SK-N-SH treated with all-trans-retinoic acid at 6 μM for 48 hours (cell line): ENCODE data around the gene CFAP299.

ENCODE experiments used
- ATAC-seq: fragments of 200-7000 bp; cut with Tn5 transposase; 3 replicates; pipeline ENCODE4 v1.9.1; 2020; ENCODE audit warnings: mild to moderate bottlenecking, moderate library complexity
- ARNTL ChIP-seq: fragments of 450-650 bp; formaldehyde crosslinking; IDR thresholded peaks from 2 replicates; pipeline ENCODE4 v1.5.0; 2020; ENCODE audit warnings: low read depth, mild to moderate bottlenecking, moderate library complexity, borderline replicate concordance
- BACH2 ChIP-seq: fragments of 250-450 bp; sonication (Bioruptor Pico); IDR thresholded peaks from 2 replicates; pipeline ENCODE4 v1.9.0; 2021; ENCODE audit warnings: mild to moderate bottlenecking, borderline replicate concordance
- CREB5 ChIP-seq: fragments of 250-450 bp; sonication (Bioruptor Pico); IDR thresholded peaks from 2 replicates; pipeline ENCODE4 v1.5.1; 2020; ENCODE audit warnings: low read depth, mild to moderate bottlenecking, moderate library complexity
- CSDC2 ChIP-seq: fragments of 250-450 bp; sonication (Bioruptor Pico); IDR thresholded peaks from 2 replicates; pipeline ENCODE4 v1.5.0; 2020; ENCODE audit warnings: mild to moderate bottlenecking, moderate library complexity
- CSRNP3 ChIP-seq: fragments of 250-450 bp; sonication (Bioruptor Pico); IDR thresholded peaks from 2 replicates; pipeline ENCODE4 v1.5.1; 2021; ENCODE audit warnings: mild to moderate bottlenecking, moderate library complexity
- ESRRG ChIP-seq: fragments of 250-450 bp; sonication (Bioruptor Pico); IDR thresholded peaks from 2 replicates; pipeline ENCODE4 v1.6.1; 2021; ENCODE audit warnings: mild to moderate bottlenecking
- GLIS3 ChIP-seq: fragments of 250-450 bp; sonication (Bioruptor Pico); IDR thresholded peaks from 2 replicates; pipeline ENCODE4 v1.5.0; 2020; ENCODE audit warnings: mild to moderate bottlenecking, moderate library complexity
- ISL1 ChIP-seq: fragments of 250-450 bp; sonication (Bioruptor Pico); IDR thresholded peaks from 2 replicates; pipeline ENCODE4 v2.1.2; 2022; ENCODE audit warnings: mild to moderate bottlenecking, moderate library complexity
- OSR1 ChIP-seq: fragments of 250-450 bp; sonication (Bioruptor Pico); IDR thresholded peaks from 2 replicates; pipeline ENCODE4 v1.8.0; 2022; ENCODE audit warnings: moderate library complexity, mild to moderate bottlenecking, inconsistent platforms
- PATZ1 ChIP-seq: fragments of 250-450 bp; sonication (Bioruptor Pico); IDR thresholded peaks from 2 replicates; pipeline ENCODE4 v1.8.0; 2020; ENCODE audit warnings: mild to moderate bottlenecking, moderate library complexity, borderline replicate concordance
- POU6F1 ChIP-seq: fragments of 250-450 bp; sonication (Bioruptor Pico); IDR thresholded peaks from 2 replicates; pipeline ENCODE4 v1.8.0; 2021; ENCODE audit warnings: low read depth, mild to moderate bottlenecking, moderate library complexity, borderline replicate concordance
- PPARA ChIP-seq: fragments of 250-450 bp; sonication (Bioruptor Pico); IDR thresholded peaks from 2 replicates; pipeline ENCODE4 v1.5.0; 2020; ENCODE audit warnings: mild to moderate bottlenecking, borderline replicate concordance
- RARB ChIP-seq: fragments of 250-450 bp; sonication (Bioruptor Pico); IDR thresholded peaks from 2 replicates; pipeline ENCODE4 v1.8.0; 2021; ENCODE audit warnings: mild to moderate bottlenecking, moderate library complexity
- SNAI2 ChIP-seq: fragments of 250-450 bp; sonication (Bioruptor Pico); IDR thresholded peaks from 2 replicates; pipeline ENCODE4 v1.5.0; 2020; ENCODE audit warnings: mild to moderate bottlenecking, moderate library complexity
- TCF4 ChIP-seq: fragments of 250-450 bp; sonication (Bioruptor Pico); IDR thresholded peaks from 2 replicates; pipeline ENCODE4 v1.8.0; 2021; ENCODE audit warnings: mild to moderate bottlenecking, moderate library complexity, borderline replicate concordance
- TOX ChIP-seq: fragments of 250-450 bp; sonication (Bioruptor Pico); IDR thresholded peaks from 2 replicates; pipeline ENCODE4 v1.8.0; 2021; ENCODE audit warnings: mild to moderate bottlenecking, moderate library complexity, borderline replicate concordance
- TSHZ2 ChIP-seq: fragments of 250-450 bp; sonication (Bioruptor Pico); IDR thresholded peaks from 2 replicates; pipeline ENCODE4 v1.5.0; 2020; ENCODE audit warnings: mild to moderate bottlenecking, moderate library complexity
- ZC3H10 ChIP-seq: fragments of 250-450 bp; sonication (Bioruptor Pico); IDR thresholded peaks from 2 replicates; pipeline ENCODE4 v1.5.1; 2021; ENCODE audit warnings: mild to moderate bottlenecking, moderate library complexity
- ZFP3 ChIP-seq: fragments of 250-450 bp; sonication (Bioruptor Pico); IDR thresholded peaks from 2 replicates; pipeline ENCODE4 v1.5.0; 2020; ENCODE audit warnings: mild to moderate bottlenecking, moderate library complexity
- ZFP30 ChIP-seq: fragments of 450-650 bp; formaldehyde crosslinking; IDR thresholded peaks from 2 replicates; pipeline ENCODE4 v1.5.0; 2022; ENCODE audit warnings: mild to moderate bottlenecking, moderate library complexity
- ZNF565 ChIP-seq: fragments of 450-650 bp; formaldehyde crosslinking; conservative IDR thresholded peaks from 2 replicates; pipeline ENCODE4 v1.5.0; 2020; ENCODE audit warnings: low read depth, mild to moderate bottlenecking, moderate library complexity
- ZNF70 ChIP-seq: fragments of 450-650 bp; formaldehyde crosslinking; IDR thresholded peaks from 2 replicates; pipeline ENCODE4 v1.5.0; 2020; ENCODE audit warnings: mild to moderate bottlenecking, moderate library complexity
- ZNF8 ChIP-seq: fragments of 450-650 bp; formaldehyde crosslinking; IDR thresholded peaks from 2 replicates; pipeline ENCODE4 v1.5.0; 2020; ENCODE audit warnings: mild to moderate bottlenecking, moderate library complexity

The CFAP299 gene

GRCh38 chr4:80452768-80453167, 117.2 kb downstream of the CFAP299 start:
- no peak for TF ChIP-seq PATZ1
- TF ChIP-seq GLIS3 (CRISPR knock-in tag): no peak
- TF ChIP-seq CSDC2: no peak
- no peak for TF ChIP-seq PPARA (CRISPR knock-in tag)
- no peak for TF ChIP-seq RARB (CRISPR knock-in tag)
- no peak for TF ChIP-seq BACH2 (CRISPR knock-in tag)
- no peak for TF ChIP-seq ARNTL
- no peak for TF ChIP-seq ZNF8 (CRISPR knock-in tag)
- no peak for TF ChIP-seq ZC3H10
- TF ChIP-seq TOX: no peak
- TF ChIP-seq OSR1 (CRISPR knock-in tag): no peak
- no peak for TF ChIP-seq ZFP30 (CRISPR knock-in tag)
- no peak for TF ChIP-seq ZFP3 (CRISPR knock-in tag)
- TF ChIP-seq ZNF565: no peak
- no peak for TF ChIP-seq SNAI2
- TF ChIP-seq ZNF70 (CRISPR knock-in tag): no peak
- TF ChIP-seq TSHZ2 (CRISPR knock-in tag): no peak
- TF ChIP-seq POU6F1: no peak
- peak; percentile 28; the same call in 1 of the 3 replicates for ATAC-seq

GRCh38 chr4:80454040-80454439, 118.5 kb downstream of the CFAP299 start:
- peak; percentile 71 for ATAC-seq
- TF ChIP-seq ISL1 (CRISPR knock-in tag): no peak
- no peak for TF ChIP-seq ZNF8 (CRISPR knock-in tag)
- TF ChIP-seq ZC3H10: no peak
- TF ChIP-seq CSDC2: no peak
- no peak for TF ChIP-seq SNAI2
- TF ChIP-seq GLIS3 (CRISPR knock-in tag): no peak
- TF ChIP-seq POU6F1: no peak
- no peak for TF ChIP-seq ESRRG (CRISPR knock-in tag)
- no peak for TF ChIP-seq ZNF565
- TF ChIP-seq ZNF70 (CRISPR knock-in tag): no peak
- TF ChIP-seq OSR1 (CRISPR knock-in tag): no peak
- TF ChIP-seq CSRNP3 (CRISPR knock-in tag): no peak
- TF ChIP-seq, all 23 proteins: peak for 0

- ATAC-seq: no peak
- no peak for TF ChIP-seq TCF4 (CRISPR knock-in tag)
- TF ChIP-seq ZFP30 (CRISPR knock-in tag): no peak
- TF ChIP-seq POU6F1: no peak
- no peak for TF ChIP-seq ISL1 (CRISPR knock-in tag)
- TF ChIP-seq OSR1 (CRISPR knock-in tag): no peak
- TF ChIP-seq ARNTL: no peak
- no peak for TF ChIP-seq TSHZ2 (CRISPR knock-in tag)
- TF ChIP-seq ZNF8 (CRISPR knock-in tag): no peak
- no peak for TF ChIP-seq ZNF70 (CRISPR knock-in tag)
- TF ChIP-seq ZC3H10: no peak
- no peak for TF ChIP-seq BACH2 (CRISPR knock-in tag)
- TF ChIP-seq CREB5 (CRISPR knock-in tag): no peak
- TF ChIP-seq RARB (CRISPR knock-in tag): no peak
- no peak for TF ChIP-seq SNAI2
Observed at GRCh38 chr4:80454556-80454955, 119.0 kb downstream of the CFAP299 start.
